NCI-H2196 treated with DMSO at 0.1 percent for 48 hours (cell line): ENCODE data around the gene GNAT3.

Experiments used
- DNase-seq: peaks from one replicate; lab custom pipeline; 2025; ENCODE audit not compliant: unreplicated experiment; lab: John Stamatoyannopoulos, UW

Gene GNAT3

GRCh38 chr7:80511964-80512363 is at the start of gene GNAT3:
GNAT3 (minus strand) TSS chr7:80512064; CDS start chr7:80511926, 138 bp downstream.
- no peak for DNase-seq

GRCh38 chr7:80558116-80558515 is 46.3 kb upstream of the GNAT3 start:
- DNase-seq: no peak

- DNase-seq: no peak
Observed at GRCh38 chr7:80552031-80552694, 40.3 kb upstream of the GNAT3 start.

GRCh38 chr7:80550005-80550404 is 38.1 kb upstream of the GNAT3 start:
- DNase-seq: no peak

GRCh38 chr7:80548840-80549530 is 37.1 kb upstream of the GNAT3 start:
- DNase-seq: no peak

GRCh38 chr7:80542398-80542797 is 30.5 kb upstream of the GNAT3 start:
- DNase-seq: no peak

GRCh38 chr7:80540836-80541235 is 29.0 kb upstream of the GNAT3 start:
- no peak for DNase-seq

- no peak for DNase-seq
Observed at GRCh38 chr7:80537091-80537490, 25.2 kb upstream of the GNAT3 start.

GRCh38 chr7:80536426-80536825 is 24.6 kb upstream of the GNAT3 start:
- DNase-seq: no peak

GRCh38 chr7:80533287-80533686 is 21.4 kb upstream of the GNAT3 start:
- no peak for DNase-seq

- no peak for DNase-seq
Observed at GRCh38 chr7:80532153-80532552, 20.3 kb upstream of the GNAT3 start.

GRCh38 chr7:80530136-80530535 is 18.3 kb upstream of the GNAT3 start:
- no peak for DNase-seq

- no peak for DNase-seq
Observed at GRCh38 chr7:80529362-80529761, 17.5 kb upstream of the GNAT3 start.

GRCh38 chr7:80528689-80529088 is 16.8 kb upstream of the GNAT3 start:
- no peak for DNase-seq

GRCh38 chr7:80526472-80526871 is 14.6 kb upstream of the GNAT3 start:
- no peak for DNase-seq

- DNase-seq: no peak
Observed at GRCh38 chr7:80524693-80525092, 12.8 kb upstream of the GNAT3 start.

GRCh38 chr7:80521809-80522208 is 9.9 kb upstream of the GNAT3 start:
- no peak for DNase-seq

- DNase-seq: no peak
Observed at GRCh38 chr7:80520199-80520598, 8.3 kb upstream of the GNAT3 start.

GRCh38 chr7:80517282-80517747 is 5.5 kb upstream of the GNAT3 start:
- no peak for DNase-seq

GRCh38 chr7:80515298-80515697 is 3.4 kb upstream of the GNAT3 start:
- DNase-seq: no peak

- DNase-seq: no peak
Observed at GRCh38 chr7:80510021-80510420, 1.8 kb downstream of the GNAT3 start.

- no peak for DNase-seq
Observed at GRCh38 chr7:80508440-80508839, 3.4 kb downstream of the GNAT3 start.
